Mesodermal cell (in vitro differentiated cells): ENCODE results near the gene ARHGAP15.

Source experiments
- H3K27ac ChIP-seq: 2 replicates; pipeline ENCODE4 v1.7.0; 2013; ENCODE audit warnings: mild to moderate bottlenecking, low read depth, low read length, moderate library complexity; ENCODE audit not compliant: severe bottlenecking
- H3K36me3 ChIP-seq: 2 replicates; pipeline ENCODE4 v1.7.1; 2013; ENCODE audit warnings: mild to moderate bottlenecking, low read length, moderate library complexity; ENCODE audit not compliant: control insufficient read depth, insufficient read depth
- H3K4me1 ChIP-seq: one replicate; pipeline ENCODE4 v1.7.1; 2013; ENCODE audit warnings: mild to moderate bottlenecking, low read length; ENCODE audit not compliant: insufficient read depth, control insufficient read depth, poor library complexity, severe bottlenecking
- H3K4me3 ChIP-seq: 2 replicates; pipeline ENCODE4 v1.7.0; 2013; ENCODE audit warnings: low read length, control low read depth, mild to moderate bottlenecking; ENCODE audit not compliant: insufficient read depth, poor library complexity, severe bottlenecking; ENCODE audit errors: extremely low read depth
- H3K9me3 ChIP-seq: 2 replicates; pipeline ENCODE4 v1.7.1; 2013; ENCODE audit warnings: mild to moderate bottlenecking, low read length, moderate library complexity; ENCODE audit not compliant: control insufficient read depth
- WGBS, 2 experiments: methylation state at CpG; one replicate each; pipeline ENCODE4 v1.1.5; 2013; ENCODE audit warnings: missing lambda C conversion rate in 2 of 2; ENCODE audit not compliant: insufficient coverage in 2 of 2; 5-methylcytosine and 5-hydroxymethylcytosine counted together

ARHGAP15 gene

GRCh38 chr2:143708682-143709081 is 579.5 kb downstream of the ARHGAP15 start:
- Histone ChIP-seq H3K9me3 (peaks cover 9% of the 10 kb centered on the region), H3K27ac (no peak overlapping the region), H3K36me3 (no peaks in the 10 kb centered on the region), H3K4me3 (no peak overlapping the region), H3K4me1 (no peaks in the 10 kb centered on the region)

GRCh38 chr2:143710196-143710595 is 581.0 kb downstream of the ARHGAP15 start:
- Histone ChIP-seq H3K36me3 (no peaks in the 10 kb centered on the region), H3K4me1 (no peaks in the 10 kb centered on the region), H3K4me3 (no peak overlapping the region), H3K27ac (no peak overlapping the region), H3K9me3 (peaks cover 9% of the 10 kb centered on the region)
- WGBS, 2 experiments = no CpG with 5 or more reads among the region's 4 CpGs

- no peak overlapping the region for H3K4me3 ChIP-seq
- peaks cover 9% of the 10 kb centered on the region for H3K9me3 ChIP-seq
- WGBS, 2 experiments = no CpG with 5 or more reads among the region's 2 CpGs
- no peak overlapping the region for H3K27ac ChIP-seq
- no peaks in the 10 kb centered on the region for H3K4me1 ChIP-seq
- no peaks in the 10 kb centered on the region for H3K36me3 ChIP-seq
Observed at GRCh38 chr2:143710879-143711278, 581.7 kb downstream of the ARHGAP15 start.

- Histone ChIP-seq H3K36me3 (no peaks in the 10 kb centered on the region), H3K27ac (no peak overlapping the region), H3K9me3 (peaks cover 8% of the 10 kb centered on the region), H3K4me3 (no peak overlapping the region), H3K4me1 (no peaks in the 10 kb centered on the region)
- WGBS, 2 experiments = no CpG with 5 or more reads among the region's 1 CpG
Observed at GRCh38 chr2:143716522-143716921, 587.3 kb downstream of the ARHGAP15 start.

GRCh38 chr2:143717053-143717452 is 587.8 kb downstream of the ARHGAP15 start:
- 88 to 91% methylated on average over 4 to 6 of the region's 6 CpGs for WGBS, 2 experiments
- Histone ChIP-seq H3K27ac (no peak overlapping the region), H3K36me3 (no peaks in the 10 kb centered on the region), H3K9me3 (peaks cover 3% of the 10 kb centered on the region), H3K4me3 (no peak overlapping the region), H3K4me1 (no peaks in the 10 kb centered on the region)

GRCh38 chr2:143717536-143718168 is 588.4 kb downstream of the ARHGAP15 start:
- H3K4me1 ChIP-seq = no peaks in the 10 kb centered on the region
- H3K9me3 ChIP-seq = no peaks in the 10 kb centered on the region
- no peak overlapping the region for H3K27ac ChIP-seq
- WGBS, 2 experiments = 100% methylated on average over 3 of the region's 10 CpGs
- H3K4me3 ChIP-seq = no peak overlapping the region
- no peaks in the 10 kb centered on the region for H3K36me3 ChIP-seq

- H3K27ac ChIP-seq = no peak overlapping the region
- no peaks in the 10 kb centered on the region for H3K9me3 ChIP-seq
- no peaks in the 10 kb centered on the region for H3K36me3 ChIP-seq
- no peak overlapping the region for H3K4me3 ChIP-seq
- 80 to 100% methylated on average over 1 of the region's 2 CpGs for WGBS, 2 experiments
- H3K4me1 ChIP-seq = no peaks in the 10 kb centered on the region
Observed at GRCh38 chr2:143718745-143719144, 589.5 kb downstream of the ARHGAP15 start.

- no peaks in the 10 kb centered on the region for H3K36me3 ChIP-seq
- WGBS, 2 experiments = 38 to 55% methylated on average over 1 to 2 of the region's 2 CpGs
Observed at GRCh38 chr2:143719406-143719805, 590.2 kb downstream of the ARHGAP15 start.

GRCh38 chr2:143720095-143720664 is 591.0 kb downstream of the ARHGAP15 start:
- Histone ChIP-seq H3K4me3 (no peak overlapping the region), H3K4me1 (no peaks in the 10 kb centered on the region), H3K9me3 (no peaks in the 10 kb centered on the region), H3K36me3 (no peaks in the 10 kb centered on the region), H3K27ac (no peak overlapping the region)
- WGBS, 2 experiments = 88 to 96% methylated on average over 1 to 12 of the region's 17 CpGs

More at GRCh38 chr2:143719406-143719805, 590.2 kb downstream of the ARHGAP15 start:
- Histone ChIP-seq H3K27ac (no peak overlapping the region), H3K4me3 (no peak overlapping the region), H3K4me1 (no peaks in the 10 kb centered on the region), H3K9me3 (no peaks in the 10 kb centered on the region)

GRCh38 chr2:143725400-143725799 is 596.2 kb downstream of the ARHGAP15 start:
- 78% methylated on average over 1 of the region's 2 CpGs; no CpG with 5 or more reads in 1 of the 2 experiments for WGBS, 2 experiments
- Histone ChIP-seq H3K4me3 (no peak overlapping the region), H3K4me1 (no peaks in the 10 kb centered on the region), H3K27ac (no peak overlapping the region), H3K36me3 (no peaks in the 10 kb centered on the region), H3K9me3 (no peaks in the 10 kb centered on the region)

GRCh38 chr2:143726151-143726845 is 597.1 kb downstream of the ARHGAP15 start:
- H3K4me3 ChIP-seq = no peak overlapping the region
- 83 to 98% methylated on average over 1 to 4 of the region's 6 CpGs for WGBS, 2 experiments
- no peaks in the 10 kb centered on the region for H3K4me1 ChIP-seq
- no peaks in the 10 kb centered on the region for H3K36me3 ChIP-seq
- no peak overlapping the region for H3K27ac ChIP-seq
- H3K9me3 ChIP-seq = no peaks in the 10 kb centered on the region
